ENCODE data around the gene SMIM20.

DNA sequence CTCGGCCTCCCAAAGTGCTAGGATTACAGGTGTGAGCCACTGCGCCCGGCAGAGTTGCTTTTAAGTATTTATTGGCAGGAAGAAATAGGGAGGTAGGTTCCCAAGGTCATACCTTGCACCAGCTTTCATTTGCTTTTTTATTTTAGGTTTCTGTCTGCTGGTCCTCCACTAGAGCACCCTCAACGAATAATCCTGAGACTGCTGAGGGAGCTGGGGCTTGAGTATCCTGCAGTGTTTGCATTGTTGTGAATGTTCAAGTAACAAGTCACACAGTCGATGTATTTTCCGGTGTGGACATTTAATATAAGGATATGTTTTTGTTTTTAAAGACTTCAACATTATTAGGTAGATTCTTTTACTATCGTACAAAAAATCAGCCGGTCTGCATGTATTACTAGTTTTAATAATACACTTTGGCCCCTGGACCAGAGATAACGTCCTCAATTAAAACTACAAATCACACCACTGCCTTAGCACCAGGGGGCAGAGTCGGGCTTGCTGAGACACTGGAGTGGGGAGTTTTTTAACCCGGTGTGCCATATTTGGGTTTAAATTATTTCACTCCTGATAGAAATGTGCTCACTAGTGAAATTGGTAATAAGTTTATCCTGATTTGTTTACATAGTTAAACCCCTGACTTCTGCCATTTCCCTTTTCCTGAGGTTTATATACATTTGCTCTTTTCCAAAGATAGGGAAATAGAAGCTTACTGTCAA is 11.6 kb downstream of the SMIM20 start:
- TF ChIP-seq, protein P1, sequence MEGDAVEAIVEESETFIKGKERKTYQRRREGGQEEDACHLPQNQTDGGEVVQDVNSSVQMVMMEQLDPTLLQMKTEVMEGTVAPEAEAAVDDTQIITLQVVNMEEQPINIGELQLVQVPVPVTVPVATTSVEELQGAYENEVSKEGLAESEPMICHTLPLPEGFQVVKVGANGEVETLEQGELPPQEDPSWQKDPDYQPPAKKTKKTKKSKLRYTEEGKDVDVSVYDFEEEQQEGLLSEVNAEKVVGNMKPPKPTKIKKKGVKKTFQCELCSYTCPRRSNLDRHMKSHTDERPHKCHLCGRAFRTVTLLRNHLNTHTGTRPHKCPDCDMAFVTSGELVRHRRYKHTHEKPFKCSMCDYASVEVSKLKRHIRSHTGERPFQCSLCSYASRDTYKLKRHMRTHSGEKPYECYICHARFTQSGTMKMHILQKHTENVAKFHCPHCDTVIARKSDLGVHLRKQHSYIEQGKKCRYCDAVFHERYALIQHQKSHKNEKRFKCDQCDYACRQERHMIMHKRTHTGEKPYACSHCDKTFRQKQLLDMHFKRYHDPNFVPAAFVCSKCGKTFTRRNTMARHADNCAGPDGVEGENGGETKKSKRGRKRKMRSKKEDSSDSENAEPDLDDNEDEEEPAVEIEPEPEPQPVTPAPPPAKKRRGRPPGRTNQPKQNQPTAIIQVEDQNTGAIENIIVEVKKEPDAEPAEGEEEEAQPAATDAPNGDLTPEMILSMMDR (IDR thresholded peaks at IDR 0.05; ENCODE audit: low read depth, low read length, poor library complexity, severe bottlenecking): peak; percentile 75
- no peak for TF ChIP-seq EZH2phosphoT487 (IDR thresholded peaks at IDR 0.05; ENCODE audit: borderline replicate concordance, low read length)

All from DOHH2 (cell line).